GM21786 (cell line): ENCODE results near the gene FAM78A.

Source experiments
- ATAC-seq: cut with Tn5 transposase; IDR thresholded peaks from one replicate; pipeline ENCODE4 v1.9.1; 2021; ENCODE audit not compliant: unreplicated experiment

FAM78A gene

DNA sequence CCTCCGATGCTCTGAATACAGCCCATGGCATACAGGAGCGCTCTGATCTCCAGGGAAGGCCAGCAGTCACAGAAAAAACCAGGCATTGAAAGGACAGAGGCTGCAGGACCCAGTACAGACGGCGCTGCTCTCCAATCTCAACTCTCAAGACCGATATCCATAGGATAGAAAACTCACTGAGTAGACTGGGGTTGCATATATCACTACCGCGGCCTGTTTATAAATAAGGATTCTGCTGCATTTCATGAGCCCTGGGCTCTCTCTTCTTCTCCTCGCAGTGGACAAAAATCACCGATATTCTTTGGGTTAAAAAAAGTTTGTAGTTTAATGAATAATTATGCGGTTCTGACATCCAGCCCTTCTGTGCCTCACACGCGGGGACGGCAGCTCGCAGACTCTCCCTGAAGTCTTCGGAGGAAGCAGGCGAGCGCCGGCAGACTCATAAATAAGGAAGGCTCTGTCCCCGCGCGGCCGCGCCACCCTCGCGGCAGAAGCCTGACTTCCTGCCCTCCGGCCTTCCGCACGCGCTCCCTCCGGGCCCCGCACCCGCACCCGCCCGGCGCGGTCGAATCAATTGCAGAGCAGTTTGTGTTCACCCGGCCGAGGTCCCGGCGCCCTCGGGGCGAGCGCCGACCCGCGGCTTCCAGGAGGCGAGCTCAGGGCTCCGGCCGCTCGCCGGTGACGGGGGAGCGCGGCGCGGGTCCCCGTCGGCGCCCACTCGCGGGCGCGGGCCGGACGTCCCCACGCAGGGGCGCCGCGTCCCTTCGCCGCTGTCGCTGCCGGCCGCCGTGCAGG is at the start of gene FAM78A:
TSS of gene FAM78A (minus strand) at position 417 of the 795 bp plus-strand sequence. CDS start at position 86, 331 bp downstream.
- ATAC-seq: no peak

DNA sequence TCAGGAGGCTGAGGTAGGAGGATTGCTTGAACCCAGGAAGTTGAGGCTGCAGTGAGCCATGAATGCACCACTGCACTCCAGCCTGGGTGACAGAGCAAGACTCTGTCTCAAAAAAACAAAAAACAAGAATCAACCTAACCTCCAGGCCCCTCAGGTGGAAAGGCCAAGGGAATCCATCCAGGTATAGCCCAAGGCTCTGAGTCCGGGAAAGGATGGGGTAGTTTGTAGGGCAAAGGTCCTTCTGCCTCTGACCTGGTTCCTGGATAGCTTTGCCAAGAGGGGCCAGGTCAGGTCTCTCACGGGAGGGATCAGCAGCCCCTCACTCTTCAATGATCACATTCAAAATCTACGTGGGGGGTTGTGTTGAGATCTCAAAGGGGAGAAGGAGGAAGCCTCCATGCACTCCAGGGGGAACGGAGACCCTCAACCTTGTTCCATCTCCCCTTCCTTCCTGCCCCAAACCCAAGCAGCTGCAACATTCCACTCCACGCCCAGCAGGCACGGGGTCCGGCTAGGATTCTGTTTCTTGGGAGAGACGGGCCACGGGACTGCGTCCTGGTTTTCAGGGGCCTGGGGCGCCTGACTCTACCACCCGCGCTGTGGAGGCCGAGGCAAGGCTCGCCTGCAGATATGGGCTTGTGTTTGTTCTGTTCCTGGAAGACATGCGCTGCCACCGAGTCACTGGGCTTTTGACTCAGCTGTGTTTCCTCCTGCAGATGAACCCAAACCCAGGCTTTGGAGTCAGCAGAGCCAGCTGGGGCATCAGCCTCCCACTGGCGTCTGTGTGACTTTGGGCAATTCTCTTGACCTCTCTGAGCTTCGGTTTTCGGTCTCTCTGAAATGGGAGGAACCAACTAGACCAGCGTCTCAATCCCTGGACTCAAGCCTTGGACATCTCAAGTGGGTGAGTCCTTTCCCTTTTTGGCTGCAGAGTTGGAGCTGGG is 48.7 kb upstream of the FAM78A start:
- ATAC-seq: no peak

- ATAC-seq: no peak
Observed at GRCh38 chr9:131323629-131324028, 47.3 kb upstream of the FAM78A start.

DNA sequence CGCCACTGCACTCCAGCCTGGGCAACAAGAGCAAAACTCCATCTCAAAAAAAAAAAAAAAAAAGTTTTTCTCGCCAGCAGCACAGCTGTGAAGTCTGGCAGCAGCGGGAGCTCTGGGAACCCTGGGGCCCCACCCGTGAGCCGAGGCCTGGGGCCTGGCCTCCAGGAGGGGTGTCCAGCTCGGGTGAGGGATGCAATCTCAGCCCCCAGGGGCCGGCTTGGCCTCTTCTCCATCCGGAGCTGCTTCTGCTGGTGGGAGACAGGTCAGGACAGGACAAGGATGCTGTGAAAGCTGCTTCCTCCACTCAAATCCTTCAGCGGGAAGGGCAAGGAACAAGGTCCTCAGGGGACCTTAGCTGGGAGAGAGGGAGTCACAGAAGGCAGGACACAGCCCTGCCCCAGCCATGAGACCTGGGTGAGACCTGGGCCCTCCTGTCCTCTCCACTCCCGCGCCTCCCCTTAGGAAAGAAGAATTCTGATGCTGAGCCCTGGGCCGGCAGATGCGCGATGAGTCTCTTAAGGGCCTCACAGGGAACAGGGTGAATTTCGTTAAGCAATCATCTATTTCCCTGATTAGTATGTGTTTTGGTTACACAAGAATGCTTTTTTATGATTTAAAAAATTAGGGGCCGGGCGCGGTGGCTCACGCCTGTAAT is 43.8 kb upstream of the FAM78A start:
- no peak for ATAC-seq

DNA sequence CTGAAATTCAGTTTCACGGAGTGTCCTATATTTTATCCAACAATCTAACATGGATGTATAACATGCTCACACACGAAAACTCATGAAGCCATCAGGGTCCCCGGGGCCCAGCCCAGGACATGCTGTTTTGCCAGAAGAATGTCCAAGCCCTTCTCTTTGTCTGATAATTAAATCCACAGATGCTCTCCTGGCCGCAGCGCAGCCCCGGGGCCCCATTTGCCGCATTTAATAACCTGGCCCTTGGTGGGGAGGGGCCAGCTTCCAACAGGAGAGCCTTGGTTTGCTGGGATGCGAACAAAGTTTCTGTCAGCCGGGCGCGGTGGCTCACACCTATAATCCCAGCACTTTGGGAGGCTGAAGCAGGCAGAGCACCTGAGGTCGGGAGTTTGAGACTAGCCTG is 43.2 kb upstream of the FAM78A start:
- ATAC-seq: no peak

GRCh38 chr9:131318231-131319085 is 42.1 kb upstream of the FAM78A start:
- no peak for ATAC-seq

GRCh38 chr9:131312822-131313770 is 36.8 kb upstream of the FAM78A start:
- no peak for ATAC-seq

DNA sequence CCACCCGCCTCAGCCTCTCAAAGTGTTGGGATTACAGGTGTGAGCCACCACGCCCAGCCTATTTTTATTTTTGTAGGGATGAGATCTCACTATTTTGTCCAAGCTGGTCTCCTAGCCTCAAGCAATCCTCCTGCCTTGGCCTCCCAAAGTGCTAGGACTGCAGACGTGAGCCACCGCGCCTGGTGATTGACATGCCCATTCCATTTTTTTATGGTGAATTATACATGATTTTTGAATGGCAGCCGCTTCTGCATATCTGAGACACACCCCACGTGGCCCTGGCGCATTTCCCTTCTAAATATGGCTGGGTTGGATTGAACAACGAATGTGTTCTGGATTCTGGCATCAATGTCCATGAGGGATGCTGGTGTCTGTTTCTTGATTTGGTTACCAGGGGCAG is 35.9 kb upstream of the FAM78A start:
- no peak for ATAC-seq

GRCh38 chr9:131310833-131311554 is 34.7 kb upstream of the FAM78A start:
- no peak for ATAC-seq

GRCh38 chr9:131309530-131310276 is 33.4 kb upstream of the FAM78A start:
- no peak for ATAC-seq

- ATAC-seq: no peak
Observed at GRCh38 chr9:131308906-131309529, 32.7 kb upstream of the FAM78A start.

- no peak for ATAC-seq
Observed at GRCh38 chr9:131308452-131308851, 32.1 kb upstream of the FAM78A start.

DNA sequence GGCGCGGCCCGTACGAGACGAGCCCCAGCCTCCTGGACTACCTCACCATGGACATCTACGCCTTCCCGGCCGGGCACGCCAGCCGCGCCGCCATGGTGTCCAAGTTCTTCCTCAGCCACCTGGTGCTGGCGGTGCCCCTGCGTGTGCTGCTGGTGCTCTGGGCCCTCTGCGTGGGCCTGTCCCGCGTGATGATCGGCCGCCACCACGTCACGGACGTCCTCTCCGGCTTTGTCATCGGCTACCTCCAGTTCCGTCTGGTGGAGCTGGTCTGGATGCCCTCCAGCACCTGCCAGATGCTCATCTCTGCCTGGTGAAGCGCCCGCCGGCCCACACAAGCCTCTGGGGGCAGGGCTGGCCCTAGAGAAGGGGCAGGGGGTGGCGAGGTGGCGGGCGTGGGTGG is 31.7 kb upstream of the FAM78A start:
- ATAC-seq: no peak

DNA sequence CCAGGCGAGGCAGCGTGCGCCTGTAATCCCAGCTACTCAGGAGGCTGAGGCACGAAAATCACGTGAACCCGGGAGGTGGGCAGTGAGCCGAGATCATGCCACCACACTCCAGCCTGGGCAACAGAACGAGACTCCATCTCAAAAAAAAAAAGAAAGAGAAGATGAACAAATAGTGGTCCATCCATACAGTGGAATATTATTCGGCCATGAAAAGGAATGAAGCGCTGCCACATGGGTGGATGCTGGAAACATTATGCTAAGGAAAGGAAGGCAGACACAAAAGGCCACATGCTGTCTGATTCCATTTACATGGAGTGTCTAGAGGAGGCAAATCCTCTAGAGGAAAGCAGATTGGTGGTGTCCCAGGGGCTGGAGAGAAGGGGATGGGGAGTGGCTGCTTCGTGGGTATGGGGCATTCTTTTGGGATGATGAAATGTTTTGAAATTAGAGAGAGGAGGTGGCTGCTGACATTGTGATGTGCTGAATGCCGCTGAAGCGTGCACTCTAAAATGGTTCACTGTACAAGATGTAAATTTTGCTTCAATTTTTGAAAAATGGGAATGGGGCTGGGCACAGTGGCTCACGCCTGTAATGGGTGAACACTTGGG is 30.2 kb upstream of the FAM78A start:
- no peak for ATAC-seq

DNA sequence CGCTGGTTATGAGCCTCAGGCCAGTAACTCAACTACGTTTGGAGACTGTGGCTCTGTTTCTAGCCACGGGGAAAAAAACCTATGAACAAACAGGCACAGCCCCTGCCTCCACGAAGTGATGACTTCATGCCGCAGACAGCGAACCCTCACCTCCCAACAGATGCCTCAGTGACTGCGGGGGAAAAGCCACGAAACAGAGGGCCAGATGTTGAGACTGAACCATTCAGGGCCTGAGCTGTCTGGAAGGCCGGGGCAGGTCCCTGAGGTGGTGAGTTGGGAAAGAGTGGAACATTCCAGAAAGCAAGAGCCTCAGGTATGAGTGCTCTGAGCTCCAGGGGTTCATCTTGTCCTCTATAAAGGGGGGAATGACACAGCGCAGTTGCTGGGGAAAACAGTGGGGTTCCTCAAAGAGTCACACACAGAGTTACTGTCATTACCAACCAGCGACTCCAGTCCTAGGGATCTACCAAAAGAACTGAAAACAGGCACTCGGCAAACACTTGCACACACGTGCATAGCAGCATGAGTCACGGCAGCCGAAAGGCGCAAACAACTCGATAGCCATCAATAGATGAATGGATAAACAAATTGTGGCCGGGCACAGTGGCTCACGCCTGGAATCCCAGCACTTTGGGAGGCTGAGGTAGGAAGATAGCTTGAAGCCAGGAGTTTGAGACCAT is 28.5 kb upstream of the FAM78A start:
- ATAC-seq: no peak
